ENCODE results near the gene BCAS3.

Gene BCAS3

DNA sequence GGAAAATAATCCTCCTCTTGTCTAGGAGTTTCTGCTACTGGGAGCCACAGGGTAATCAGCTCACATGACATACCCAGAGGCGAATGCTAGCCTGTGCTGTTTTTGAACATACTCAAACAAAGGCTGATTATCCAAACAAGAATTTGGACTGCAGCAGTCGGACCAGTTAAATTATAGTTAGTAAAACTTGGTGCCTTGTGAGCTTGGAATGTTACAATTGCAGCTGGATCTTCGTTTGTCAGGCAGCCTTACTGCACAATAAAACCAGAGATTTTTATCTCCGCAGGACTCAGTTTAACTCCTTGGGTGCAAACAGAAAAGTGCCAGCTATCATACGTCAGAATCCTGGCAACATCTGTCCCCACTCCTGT lies 558.2 kb downstream of the BCAS3 start:
- H3F3A ChIP-seq (ENCODE audit: insufficient read depth, low read length), result no peaks in the 10 kb centered on the region
- no peak overlapping the region for H3K4me3 ChIP-seq (ENCODE audit: low read depth, low read length, poor library complexity, severe bottlenecking)
- H3K27ac ChIP-seq (ENCODE audit: low read depth, low read length, poor library complexity, severe bottlenecking), result no peak overlapping the region
- no peak for TF ChIP-seq EZH2 (IDR thresholded peaks at IDR 0.05; ENCODE audit: borderline replicate concordance, low read length)
- no peak for TF ChIP-seq CTCF (IDR thresholded peaks at IDR 0.05; ENCODE audit: low read length)
- H3K4me1 ChIP-seq (ENCODE audit: insufficient read depth, low read length, severe bottlenecking), result peaks cover 7% of the 10 kb centered on the region
- no peak overlapping the region for H3K4me2 ChIP-seq (ENCODE audit: low read length)
- no peaks in the 10 kb centered on the region for H3K79me2 ChIP-seq (ENCODE audit: insufficient read depth, low read length)
- peaks cover 6% of the 10 kb centered on the region; the same call in 1 of the 2 replicates for H3K9me3 ChIP-seq (ENCODE audit: low read length)
- no peaks in the 10 kb centered on the region for H3K9me2 ChIP-seq (ENCODE audit: low read depth, low read length)
- H3K9ac ChIP-seq (ENCODE audit: low read length), result no peak overlapping the region
- no peaks in the 10 kb centered on the region for H3K27me3 ChIP-seq (ENCODE audit: insufficient read depth, low read length)
- H3K36me3 ChIP-seq (ENCODE audit: insufficient read depth, low read length), result no peaks in the 10 kb centered on the region
- no peaks in the 10 kb centered on the region for H4K20me1 ChIP-seq (ENCODE audit: insufficient read depth, low read length)
- no peak overlapping the region for H2AFZ ChIP-seq (ENCODE audit: low read length)

DNA sequence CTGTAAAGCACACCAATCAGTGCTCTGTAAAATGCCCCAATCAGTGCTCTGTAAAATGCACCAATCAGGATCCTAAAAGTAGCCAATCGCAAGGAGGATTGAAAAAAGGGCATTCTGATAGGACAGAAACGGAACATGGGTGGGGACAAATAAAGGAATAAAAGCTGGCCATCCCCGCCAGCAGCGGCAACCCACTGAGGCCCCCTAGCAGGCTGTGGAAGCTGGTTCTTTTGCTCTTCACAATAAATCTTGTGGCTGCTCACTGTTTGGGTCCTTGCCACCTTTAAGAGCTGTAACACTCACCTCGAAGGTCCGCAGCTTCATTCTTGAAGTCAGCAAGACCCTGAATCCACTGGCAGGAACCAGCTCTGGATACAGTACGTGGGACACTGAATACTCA lies 559.6 kb downstream of the BCAS3 start:
- Histone ChIP-seq H4K20me1 (ENCODE audit: insufficient read depth, low read length) (no peaks in the 10 kb centered on the region), H3K27me3 (ENCODE audit: insufficient read depth, low read length) (no peaks in the 10 kb centered on the region), H3F3A (ENCODE audit: insufficient read depth, low read length) (no peaks in the 10 kb centered on the region), H3K4me2 (ENCODE audit: low read length) (no peak overlapping the region), H3K9me3 (ENCODE audit: low read length) (peaks cover 6% of the 10 kb centered on the region; the same call in 1 of the 2 replicates), H3K9ac (ENCODE audit: low read length) (no peak overlapping the region), H3K4me3 (ENCODE audit: low read depth, low read length, poor library complexity, severe bottlenecking) (no peak overlapping the region), H3K36me3 (ENCODE audit: insufficient read depth, low read length) (no peaks in the 10 kb centered on the region), H3K4me1 (ENCODE audit: insufficient read depth, low read length, severe bottlenecking) (peaks cover 7% of the 10 kb centered on the region), H3K79me2 (ENCODE audit: insufficient read depth, low read length) (no peaks in the 10 kb centered on the region), H3K9me2 (ENCODE audit: low read depth, low read length) (no peaks in the 10 kb centered on the region), H2AFZ (ENCODE audit: low read length) (no peak overlapping the region), H3K27ac (ENCODE audit: low read depth, low read length, poor library complexity, severe bottlenecking) (no peak overlapping the region)
- TF ChIP-seq CTCF (IDR thresholded peaks at IDR 0.05; ENCODE audit: low read length) (no peak), EZH2 (IDR thresholded peaks at IDR 0.05; ENCODE audit: borderline replicate concordance, low read length) (no peak)

DNA sequence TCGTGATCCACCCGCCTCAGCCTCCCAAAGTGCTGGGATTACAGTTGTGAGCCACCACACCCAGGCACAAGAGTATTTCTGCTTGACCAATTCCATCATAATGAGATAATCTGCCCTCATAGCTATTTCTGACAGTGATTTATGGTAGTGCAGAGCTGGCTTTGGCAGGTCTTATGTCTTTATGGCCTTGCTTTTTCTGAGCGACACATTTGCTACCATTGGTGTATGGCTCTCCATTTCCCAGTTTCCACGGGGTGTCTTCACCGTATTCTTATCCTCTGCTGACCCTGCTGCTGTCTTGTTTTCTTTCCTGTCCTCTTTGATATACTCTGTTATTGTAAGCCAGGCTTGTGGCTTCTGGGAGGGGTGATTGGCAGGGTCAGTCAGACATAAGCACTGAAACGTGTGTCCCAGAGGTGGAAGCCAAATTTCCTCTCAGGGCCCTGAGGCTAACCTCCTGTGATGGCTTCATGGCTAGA lies 560.8 kb downstream of the BCAS3 start:
- Histone ChIP-seq H3K9ac (ENCODE audit: low read length) (no peak overlapping the region), H4K20me1 (ENCODE audit: insufficient read depth, low read length) (no peaks in the 10 kb centered on the region), H3K27ac (ENCODE audit: low read depth, low read length, poor library complexity, severe bottlenecking) (no peak overlapping the region), H3K4me2 (ENCODE audit: low read length) (no peak overlapping the region), H3K9me2 (ENCODE audit: low read depth, low read length) (no peaks in the 10 kb centered on the region), H3K36me3 (ENCODE audit: insufficient read depth, low read length) (no peaks in the 10 kb centered on the region), H3K27me3 (ENCODE audit: insufficient read depth, low read length) (no peaks in the 10 kb centered on the region), H3K4me1 (ENCODE audit: insufficient read depth, low read length, severe bottlenecking) (peaks cover 7% of the 10 kb centered on the region), H2AFZ (ENCODE audit: low read length) (no peak overlapping the region), H3K9me3 (ENCODE audit: low read length) (peaks cover 6% of the 10 kb centered on the region; the same call in 1 of the 2 replicates), H3K79me2 (ENCODE audit: insufficient read depth, low read length) (no peaks in the 10 kb centered on the region), H3F3A (ENCODE audit: insufficient read depth, low read length) (no peaks in the 10 kb centered on the region), H3K4me3 (ENCODE audit: low read depth, low read length, poor library complexity, severe bottlenecking) (no peak overlapping the region)
- TF ChIP-seq EZH2 (IDR thresholded peaks at IDR 0.05; ENCODE audit: borderline replicate concordance, low read length), result no peak
- TF ChIP-seq CTCF (IDR thresholded peaks at IDR 0.05; ENCODE audit: low read length), result no peak

All from OCI-LY1 (cell line).